ENCODE results near the gene AFAP1L1.

DNA sequence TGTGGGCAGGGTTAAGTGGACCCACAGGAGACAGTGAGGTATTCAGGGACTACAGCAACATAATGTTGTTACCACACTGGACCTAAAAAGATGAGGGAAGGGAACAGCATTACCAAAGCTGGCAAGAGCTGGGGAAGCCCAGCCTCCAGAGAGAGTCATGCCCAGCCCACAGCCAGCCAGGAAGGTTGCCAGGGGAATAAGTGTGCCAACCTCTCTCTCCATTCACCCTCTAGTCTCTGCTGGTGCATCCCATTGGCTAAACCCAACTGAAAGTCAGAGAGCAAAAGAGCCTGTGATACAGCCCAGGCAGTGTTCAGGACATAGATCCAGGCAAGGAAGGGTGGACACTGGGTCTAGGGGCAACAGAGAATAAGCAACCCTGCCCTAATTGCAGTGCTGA is 35.8 kb upstream of the AFAP1L1 start:
- TF ChIP-seq, protein P1, sequence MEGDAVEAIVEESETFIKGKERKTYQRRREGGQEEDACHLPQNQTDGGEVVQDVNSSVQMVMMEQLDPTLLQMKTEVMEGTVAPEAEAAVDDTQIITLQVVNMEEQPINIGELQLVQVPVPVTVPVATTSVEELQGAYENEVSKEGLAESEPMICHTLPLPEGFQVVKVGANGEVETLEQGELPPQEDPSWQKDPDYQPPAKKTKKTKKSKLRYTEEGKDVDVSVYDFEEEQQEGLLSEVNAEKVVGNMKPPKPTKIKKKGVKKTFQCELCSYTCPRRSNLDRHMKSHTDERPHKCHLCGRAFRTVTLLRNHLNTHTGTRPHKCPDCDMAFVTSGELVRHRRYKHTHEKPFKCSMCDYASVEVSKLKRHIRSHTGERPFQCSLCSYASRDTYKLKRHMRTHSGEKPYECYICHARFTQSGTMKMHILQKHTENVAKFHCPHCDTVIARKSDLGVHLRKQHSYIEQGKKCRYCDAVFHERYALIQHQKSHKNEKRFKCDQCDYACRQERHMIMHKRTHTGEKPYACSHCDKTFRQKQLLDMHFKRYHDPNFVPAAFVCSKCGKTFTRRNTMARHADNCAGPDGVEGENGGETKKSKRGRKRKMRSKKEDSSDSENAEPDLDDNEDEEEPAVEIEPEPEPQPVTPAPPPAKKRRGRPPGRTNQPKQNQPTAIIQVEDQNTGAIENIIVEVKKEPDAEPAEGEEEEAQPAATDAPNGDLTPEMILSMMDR (IDR thresholded peaks at IDR 0.05; ENCODE audit: low read length): no peak
- TF ChIP-seq EZH2 (optimal IDR thresholded peaks at IDR 0.05; ENCODE audit: low read depth, low read length) (no peak), EZH2phosphoT487 (IDR thresholded peaks at IDR 0.05; ENCODE audit: low read length) (no peak)
